Keratinocyte (primary cell): Measurements from ENCODE around the gene ORM2.

ENCODE experiments used
- CTCF ChIP-seq, 3 experiments: IDR thresholded peaks in 1 of 3; conservative IDR thresholded peaks in 1 of 3; optimal IDR thresholded peaks in 1 of 3; 2 replicates in 2 of 3; 3 replicates in 1 of 3; pipeline versions ENCODE3 to v1.5.1; 2011; ENCODE audit warnings: low read length in 3 of 3, mild to moderate bottlenecking in 3 of 3, moderate library complexity in 2 of 3, control low read depth in 1 of 3, inconsistent platforms in 1 of 3; ENCODE audit not compliant: insufficient read depth in 2 of 3; ENCODE audit errors: extremely low read depth in 1 of 3
- EZH2 ChIP-seq: IDR thresholded peaks from one replicate; pipeline ENCODE4 v1.6.1; 2012; ENCODE audit warnings: inconsistent platforms, mild to moderate bottlenecking, low read length, moderate library complexity

GRCh38 chr9:114342755-114343440 lies 13.2 kb downstream of the ORM2 start:
- TF ChIP-seq CTCF (optimal IDR thresholded peaks at IDR 0.05 in 1 of 3, IDR thresholded peaks at IDR 0.05 in 1 of 3, conservative IDR thresholded peaks at IDR 0.05 in 1 of 3; ENCODE audit: extremely low read depth in 1 of 3, insufficient read depth in 2 of 3, low read length in 3 of 3) (no peak), EZH2 (no peak)
